Amniotic stem cell (primary cell): ENCODE measurements around the gene PTPRD.
"Not testable (repeated sequence)": the region's sequence is repeated elsewhere in the genome, so short reads cannot be mapped to it uniquely, and the experiment has no call there.

Source experiments
- DNase-seq: peaks from one replicate; lab custom pipeline; 2025; lab: John Stamatoyannopoulos, UW

The PTPRD gene

DNA sequence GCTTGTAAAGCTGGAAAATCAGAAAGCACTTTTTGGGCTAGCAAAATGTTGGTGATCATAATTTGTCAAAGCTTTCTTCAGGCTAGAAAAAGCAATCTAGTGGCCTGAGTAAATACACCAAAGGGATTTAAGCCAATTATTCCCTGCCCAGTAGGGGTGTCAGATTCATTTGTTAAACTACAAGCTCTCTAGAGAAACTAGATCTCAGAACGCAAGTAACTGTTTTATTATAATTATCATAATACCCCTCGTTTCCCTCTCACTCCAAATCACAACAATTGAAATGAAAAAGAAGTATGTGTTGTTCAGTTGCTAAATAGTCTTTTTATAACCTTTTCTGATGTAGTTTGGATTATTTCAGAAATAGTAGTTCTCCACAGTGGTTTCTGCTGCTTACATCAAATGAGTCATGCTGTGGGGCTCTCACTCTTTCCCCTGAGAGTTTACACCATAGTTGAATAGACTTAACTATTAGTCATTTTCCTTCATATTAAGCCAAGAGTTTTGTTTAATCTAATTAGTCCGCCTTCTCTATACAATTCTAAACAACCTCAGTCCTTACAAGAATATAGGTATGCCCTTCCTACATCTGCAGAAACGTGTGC lies 1894.6 kb downstream of the PTPRD start:
- no peak for DNase-seq

DNA sequence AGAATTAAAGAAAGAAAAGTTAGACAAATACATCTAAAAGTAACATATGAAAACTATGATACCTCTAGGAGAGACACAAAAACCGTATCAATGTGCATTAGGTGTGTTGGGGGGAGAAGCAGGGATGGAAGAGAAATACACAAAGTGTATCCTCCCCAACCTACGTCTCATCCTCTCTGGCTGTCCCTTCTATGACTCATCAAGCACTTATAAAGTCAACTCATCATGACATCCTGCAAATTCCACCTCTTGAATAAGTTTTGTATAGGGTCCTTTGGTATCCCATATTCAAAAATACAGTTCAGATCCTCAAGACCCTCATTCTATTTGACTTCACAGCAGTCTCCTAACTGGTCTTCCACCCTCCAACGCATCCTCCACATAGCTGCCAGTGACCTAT lies 1895.7 kb downstream of the PTPRD start:
- no peak for DNase-seq

DNA sequence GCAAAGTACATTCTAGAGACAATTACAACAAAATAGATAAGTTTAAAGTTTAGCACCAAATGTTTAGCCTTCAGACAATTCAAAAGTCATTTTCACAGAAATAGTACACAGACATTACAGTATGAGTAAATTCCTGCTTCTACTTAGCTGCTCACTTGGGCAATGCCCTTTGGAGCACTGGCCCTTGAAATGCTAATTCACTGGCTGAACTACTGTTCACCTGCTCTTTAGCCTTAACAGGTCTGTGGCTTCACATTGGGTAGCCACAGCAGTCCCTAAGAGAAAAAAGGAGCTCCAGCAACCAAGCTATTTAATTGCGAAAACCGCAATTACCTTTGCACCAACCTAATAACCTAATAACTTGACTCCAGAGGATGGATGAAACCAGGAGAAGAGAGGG lies 1897.0 kb downstream of the PTPRD start:
- DNase-seq: no peak

DNA sequence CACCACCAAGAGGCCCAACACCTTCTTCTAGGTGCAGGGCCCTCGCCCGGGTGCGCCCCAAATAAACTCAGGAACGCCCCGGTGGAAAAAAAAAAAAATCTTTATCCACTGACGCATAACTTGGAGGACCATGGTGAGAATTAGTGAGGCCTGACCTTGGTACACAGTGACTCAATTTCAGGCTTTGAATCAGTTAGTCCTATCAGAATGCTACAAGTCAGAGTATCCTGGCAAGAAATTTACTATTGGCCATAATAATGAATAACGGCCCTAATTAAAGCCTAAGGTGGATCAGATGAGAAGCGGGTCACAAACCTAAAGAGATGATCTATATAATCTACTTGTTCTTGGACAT lies 1899.0 kb downstream of the PTPRD start:
- DNase-seq: no peak

DNA sequence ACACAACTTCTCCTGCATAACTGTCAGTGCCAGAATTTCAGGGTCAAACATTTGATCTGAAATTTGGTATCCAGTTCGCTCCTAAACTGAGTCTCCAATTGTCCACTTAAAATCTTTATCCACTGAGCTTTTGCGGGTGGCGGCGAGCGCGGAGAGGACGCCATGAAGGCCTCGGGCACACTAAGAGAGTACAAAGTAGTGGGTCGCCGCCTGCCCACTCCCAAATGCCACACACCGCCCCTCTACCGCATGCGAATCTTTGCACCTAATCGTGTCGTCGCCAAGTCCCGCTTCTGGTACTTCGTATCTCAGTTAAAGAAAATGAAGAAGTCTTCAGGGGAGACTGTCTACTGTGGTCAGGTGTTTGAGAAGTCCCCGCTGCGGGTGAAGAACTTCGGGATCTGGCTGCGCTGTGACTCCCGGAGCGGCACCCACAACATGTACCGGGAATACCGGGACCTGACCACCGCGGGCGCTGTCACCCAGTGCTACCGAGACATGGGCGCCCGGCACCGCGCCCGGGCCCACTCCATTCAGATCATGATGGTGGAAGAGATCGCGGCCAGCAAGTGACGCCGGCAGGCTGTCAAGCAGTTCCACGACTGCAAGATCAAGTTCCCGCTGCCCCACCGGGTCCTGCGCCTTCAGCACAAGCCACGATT lies 1899.5 kb downstream of the PTPRD start:
- no peak for DNase-seq

DNA sequence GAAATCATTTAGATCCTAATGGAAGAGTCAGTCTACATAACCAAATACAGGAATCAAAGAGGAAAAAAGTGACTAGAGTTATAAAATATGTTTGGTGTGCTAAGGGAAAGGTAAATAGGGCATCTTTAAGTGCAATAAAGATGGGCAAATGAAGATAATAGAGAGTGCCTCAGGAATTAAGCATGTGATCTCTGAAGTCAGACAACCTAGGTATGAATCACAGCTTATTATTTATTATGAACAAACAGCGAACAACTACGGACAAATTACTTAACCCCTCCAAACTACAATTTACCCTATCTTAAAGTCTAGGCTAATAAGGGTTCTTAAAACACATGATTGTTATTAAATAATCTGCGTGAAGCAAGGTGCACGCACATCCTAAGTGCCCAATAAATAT lies 1903.1 kb downstream of the PTPRD start:
- DNase-seq: no peak

DNA sequence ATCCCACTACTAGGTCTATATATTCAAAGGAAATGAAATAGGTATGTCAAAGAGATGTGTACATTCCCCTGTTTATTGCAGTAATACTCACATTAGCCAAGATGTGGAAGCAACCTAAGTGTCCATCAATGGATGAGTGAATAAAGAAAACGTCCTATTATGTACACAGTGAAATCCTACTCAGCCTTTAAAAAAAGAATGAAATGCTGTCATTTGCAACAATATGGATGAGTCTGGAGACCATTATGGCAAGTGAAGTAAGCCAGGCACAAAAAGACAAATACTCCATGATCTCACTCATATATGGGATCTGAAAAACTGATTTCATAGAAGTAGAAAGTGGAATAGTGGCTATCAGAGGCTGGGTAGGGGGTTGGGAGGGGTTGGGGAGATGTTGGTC lies 1904.1 kb downstream of the PTPRD start:
- DNase-seq: no peak

DNA sequence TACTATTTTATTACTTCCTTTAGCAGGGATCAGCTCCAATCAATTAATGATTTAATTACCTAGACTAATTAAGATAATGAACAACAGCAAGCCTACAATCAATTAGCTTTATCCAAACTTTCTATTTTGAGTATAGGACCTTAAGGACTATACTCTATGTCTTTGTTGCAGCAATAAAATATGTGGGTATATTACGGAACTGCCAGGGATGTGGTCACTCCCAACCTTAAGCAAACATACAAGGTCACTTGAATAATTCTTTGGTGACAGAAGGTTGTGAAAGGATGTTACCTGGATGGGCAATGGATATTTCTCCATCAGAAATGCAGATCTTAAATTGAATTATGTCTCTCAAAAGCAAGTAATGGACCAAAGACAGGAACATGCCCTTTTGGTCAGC lies 1905.8 kb downstream of the PTPRD start:
- DNase-seq: no peak

DNA sequence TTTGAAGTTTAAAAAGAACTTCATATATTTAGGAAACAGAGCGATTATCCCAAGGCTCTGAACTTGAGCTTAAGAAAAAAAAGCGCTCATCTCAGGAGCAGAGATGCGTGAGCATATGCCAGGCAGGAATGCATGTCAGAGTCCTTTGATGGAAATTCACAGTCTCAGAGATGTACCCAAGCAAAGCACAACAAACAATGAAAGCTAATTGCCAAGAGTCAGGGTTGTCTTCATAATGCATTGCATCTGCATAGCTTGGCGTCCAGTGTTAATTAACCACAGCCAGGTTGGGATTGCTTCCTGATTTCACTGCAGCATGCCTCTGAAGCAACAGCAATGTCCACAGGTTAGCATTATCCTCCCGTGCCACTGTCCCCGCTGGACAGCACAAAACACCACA lies 1906.3 kb downstream of the PTPRD start:
- no peak for DNase-seq

DNA sequence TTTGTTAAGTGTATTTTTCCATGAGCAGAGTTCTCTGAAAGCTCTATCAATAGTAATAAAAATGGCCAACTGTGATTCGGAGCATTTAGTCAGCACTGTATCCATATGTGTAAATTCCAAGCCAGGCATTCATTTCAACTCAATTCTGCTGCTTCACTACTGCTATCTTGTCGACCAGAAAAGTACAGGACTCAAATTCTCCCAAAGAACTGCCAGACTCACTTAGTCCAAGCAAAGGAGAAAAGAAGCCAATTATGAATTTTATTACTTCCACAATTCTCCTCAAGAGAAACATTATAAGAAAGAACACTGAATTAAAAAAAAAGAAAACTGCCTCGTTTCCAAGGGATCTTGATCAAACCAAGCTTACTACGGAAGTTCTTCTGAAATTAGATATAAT lies 1906.9 kb downstream of the PTPRD start:
- no peak for DNase-seq

DNA sequence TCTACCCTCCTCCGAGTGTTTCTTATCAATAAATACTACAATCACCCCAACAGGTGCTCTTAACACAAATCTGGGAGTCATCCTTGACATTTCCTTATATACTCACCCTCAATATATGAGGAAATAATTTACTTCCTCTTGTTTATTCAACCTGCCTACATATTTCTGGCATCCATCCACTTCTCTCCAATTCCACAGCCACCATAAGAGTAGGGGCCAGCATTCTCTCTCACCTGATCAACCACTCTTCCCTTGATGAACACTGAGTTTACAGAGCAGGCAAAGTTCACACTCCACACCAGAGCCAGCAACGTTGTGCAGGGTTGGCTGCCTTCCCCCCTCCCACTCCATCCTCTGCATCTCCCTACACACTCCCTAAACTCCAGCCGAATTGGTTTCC lies 1908.9 kb downstream of the PTPRD start:
- no peak for DNase-seq

DNA sequence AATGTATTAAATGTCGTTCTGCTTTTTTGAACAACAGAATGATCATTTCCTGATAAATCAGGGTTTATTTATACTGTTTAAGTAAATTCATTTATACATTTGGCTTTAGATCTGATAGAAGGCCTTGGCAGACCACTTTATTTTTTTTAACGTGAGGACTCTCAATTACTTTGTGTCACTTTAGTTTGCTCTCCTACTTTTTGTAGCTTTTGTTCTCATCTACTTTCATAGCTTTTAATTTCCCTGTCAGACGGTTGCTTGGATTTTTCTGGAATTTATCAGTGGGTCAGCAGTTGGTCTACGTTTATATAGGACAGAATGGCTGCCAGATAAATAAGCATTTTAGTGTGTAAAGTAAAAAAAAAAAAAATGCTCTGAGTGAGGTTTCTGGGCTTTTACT lies 1910.9 kb downstream of the PTPRD start:
- DNase-seq: no peak

DNA sequence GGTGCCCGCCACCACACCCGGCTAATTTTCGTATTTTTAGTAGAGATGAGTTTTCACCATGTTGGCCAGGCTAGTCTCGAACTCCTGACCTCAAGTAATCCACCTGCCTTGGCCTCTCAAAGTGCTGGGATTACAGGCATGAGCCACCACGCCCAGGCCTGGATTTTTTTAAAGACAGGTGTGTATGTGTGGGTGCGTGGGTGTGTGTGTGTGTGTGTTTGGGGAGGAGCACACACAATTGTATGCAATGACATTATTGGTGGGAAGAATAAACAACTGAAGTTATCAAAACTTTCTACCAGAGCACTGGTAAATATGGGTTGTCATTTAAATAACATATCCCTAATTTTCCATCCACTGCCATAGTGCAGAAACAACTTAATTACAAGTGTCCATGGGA lies 1915.2 kb downstream of the PTPRD start:
- not testable (repeated sequence) for DNase-seq

DNA sequence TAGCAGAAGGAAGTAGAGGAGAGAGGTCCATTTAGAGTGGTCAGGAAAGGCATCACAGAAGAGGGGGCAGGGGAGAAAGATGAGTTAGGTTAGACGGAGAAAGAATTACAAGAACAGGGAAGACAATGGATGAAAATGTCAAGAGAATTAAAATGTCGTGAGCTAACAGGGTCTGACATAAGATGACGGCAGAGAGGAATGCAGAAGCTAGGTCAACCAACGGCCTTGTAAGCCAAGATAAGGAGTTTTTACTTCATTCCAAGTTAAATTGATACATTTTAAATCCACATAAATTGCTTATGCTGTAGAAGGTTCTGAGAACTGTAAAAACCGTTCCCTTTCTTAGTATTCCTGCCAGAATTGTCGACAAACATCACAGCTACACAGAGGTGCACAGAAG lies 1916.3 kb downstream of the PTPRD start:
- DNase-seq: no peak

DNA sequence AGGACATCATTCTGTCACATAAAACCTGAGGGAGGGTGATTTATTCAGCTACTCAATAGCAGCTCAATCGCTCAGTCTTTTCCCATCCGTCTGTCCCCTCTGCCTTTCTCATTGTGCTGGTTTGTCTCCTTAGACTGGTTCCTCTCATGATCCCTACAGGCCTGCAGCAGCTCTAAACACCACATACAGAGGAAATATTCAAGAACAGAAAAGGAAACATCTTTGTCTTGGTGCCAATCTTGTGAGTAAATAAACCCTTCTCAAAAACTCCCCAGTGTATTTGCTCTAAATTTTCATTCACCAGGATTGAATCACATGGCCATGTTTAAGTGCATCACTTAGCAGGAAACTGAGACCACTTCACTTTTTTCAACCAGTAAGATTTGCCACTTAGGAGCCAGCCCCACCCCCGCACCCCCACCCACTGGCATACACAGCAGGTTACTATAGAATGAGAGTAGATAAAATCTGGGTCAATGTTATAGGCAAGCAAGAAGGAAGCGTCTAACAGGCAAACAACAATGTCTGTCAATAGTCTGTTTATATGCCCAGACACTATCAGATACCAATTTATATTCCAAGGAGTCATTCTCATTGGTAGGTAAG lies 1917.7 kb downstream of the PTPRD start:
- DNase-seq: no peak

DNA sequence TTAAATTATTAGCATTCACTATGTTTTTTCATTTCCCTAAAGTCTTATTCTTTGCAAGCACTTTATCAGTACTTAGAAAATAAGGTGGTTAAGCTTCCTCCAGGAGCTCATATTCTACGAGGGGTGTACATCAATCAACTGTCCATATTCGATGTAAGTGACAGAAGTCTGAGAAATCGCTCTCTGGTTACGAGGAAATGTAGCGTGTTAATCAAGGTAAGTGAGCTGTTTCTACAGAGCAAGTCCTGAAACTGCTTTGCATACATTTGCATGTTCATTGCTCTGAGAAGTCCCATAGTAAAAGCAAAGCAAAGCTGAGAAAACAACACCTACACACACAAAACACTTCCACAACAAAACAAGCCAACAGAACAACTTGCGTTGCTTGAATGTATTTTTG lies 1919.3 kb downstream of the PTPRD start:
- DNase-seq: no peak

DNA sequence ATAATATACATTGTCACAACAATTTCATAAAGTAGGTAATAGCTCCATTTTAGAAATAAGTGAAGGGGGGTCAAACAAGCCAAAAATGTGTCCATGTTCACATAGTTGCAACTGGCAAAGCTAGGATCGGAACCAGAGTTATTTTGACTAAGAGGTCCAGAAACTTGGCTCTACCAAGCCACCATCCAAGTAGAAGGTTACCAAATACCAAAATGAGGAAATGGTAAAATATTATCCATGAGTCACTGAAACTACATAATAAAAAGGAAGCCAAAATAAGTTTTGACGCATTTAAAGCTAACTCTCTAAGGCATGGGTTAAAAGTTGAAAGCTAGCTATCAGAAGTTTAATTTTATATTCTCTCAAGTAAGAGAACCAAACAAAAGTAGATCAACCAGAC lies 1926.3 kb downstream of the PTPRD start:
- DNase-seq: no peak

DNA sequence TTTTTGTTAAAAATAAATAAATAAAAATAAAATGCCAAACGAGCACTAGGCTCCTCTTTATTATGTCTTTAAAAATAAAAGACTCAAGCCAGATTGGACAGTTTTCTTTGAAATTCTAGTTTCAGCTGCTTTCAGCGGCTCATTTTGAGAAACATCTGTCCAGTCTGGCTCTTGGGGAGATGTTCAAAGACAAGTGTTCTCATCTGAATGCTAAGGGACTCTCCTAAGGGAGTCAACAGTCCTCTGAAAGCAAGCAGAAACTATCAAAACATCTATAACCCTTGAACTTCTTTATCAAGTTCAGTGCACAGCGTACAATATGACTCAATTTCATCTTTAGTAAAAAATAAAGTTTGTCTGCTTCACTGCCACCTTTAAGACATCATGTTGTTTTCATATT lies 1927.0 kb downstream of the PTPRD start:
- no peak for DNase-seq

DNA sequence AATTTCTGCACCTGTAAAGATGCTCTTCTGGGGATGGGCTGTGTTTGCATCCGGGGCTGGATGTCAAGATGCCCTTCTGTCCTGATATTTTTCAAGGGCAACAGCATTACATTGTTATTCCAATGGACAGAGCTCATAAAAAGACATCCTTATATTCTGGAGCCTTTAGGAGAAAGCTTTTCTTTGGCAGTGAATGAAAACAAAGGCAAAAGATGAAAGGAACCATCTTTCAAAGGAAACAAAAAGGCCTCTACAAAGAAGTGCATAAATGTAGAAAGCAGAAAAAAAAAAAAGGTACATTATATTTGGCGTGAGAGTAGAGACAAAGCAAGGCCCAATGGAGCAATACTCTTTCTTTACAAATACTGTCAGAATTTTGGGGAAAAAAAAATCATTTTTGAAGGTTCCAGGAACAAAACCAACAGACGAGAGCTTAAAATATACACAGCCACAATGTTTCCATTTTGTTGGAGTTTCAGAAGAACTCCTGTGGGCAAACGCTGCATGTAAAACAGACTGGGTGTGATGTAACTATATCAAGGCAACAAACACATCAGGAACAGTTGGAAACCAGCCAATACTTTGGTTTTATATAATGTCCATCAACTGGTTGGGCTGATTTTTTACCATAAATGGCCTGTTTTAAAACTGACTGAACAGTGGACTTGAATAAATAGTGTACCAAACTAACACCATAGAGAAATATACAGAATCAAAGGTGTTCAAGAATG lies 1927.7 kb downstream of the PTPRD start:
- DNase-seq: no peak

DNA sequence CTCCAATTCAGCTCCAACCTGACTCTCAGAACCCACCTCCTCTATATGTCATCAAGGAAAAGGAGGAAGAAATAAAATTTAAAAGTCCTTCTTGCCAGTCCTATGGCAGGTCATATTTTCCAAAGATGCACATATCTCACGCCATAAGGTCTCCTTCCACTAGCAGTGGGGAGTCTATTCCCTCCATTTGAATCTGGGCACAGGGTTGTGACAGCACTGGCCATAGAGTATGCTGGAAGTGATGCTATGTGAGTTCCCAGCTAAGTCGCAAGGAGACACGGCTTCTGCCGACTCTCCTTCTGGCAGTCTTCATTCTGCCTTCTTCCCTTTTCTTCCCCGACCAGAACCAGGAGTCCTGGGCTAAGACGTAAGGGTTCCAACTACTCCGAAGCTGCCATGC lies 1929.3 kb downstream of the PTPRD start:
- DNase-seq: no peak

DNA sequence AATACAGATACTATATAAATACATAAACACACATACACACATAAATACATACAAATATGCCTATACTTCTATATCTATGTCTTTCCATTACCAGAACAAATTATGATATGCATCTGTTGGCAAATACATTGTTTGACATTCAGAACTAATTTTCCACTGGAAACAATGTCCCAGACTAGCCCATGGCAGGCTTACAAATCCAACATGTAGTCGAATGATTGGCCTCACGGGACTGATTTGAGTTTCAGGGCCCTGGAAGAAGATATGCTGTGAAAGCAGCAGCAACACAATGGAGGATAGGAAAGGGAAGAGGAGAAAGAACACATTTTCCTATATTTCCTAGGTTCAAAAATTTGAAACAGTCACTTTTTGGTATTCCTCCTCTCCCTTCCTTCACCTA lies 1932.1 kb downstream of the PTPRD start:
- no peak for DNase-seq

DNA sequence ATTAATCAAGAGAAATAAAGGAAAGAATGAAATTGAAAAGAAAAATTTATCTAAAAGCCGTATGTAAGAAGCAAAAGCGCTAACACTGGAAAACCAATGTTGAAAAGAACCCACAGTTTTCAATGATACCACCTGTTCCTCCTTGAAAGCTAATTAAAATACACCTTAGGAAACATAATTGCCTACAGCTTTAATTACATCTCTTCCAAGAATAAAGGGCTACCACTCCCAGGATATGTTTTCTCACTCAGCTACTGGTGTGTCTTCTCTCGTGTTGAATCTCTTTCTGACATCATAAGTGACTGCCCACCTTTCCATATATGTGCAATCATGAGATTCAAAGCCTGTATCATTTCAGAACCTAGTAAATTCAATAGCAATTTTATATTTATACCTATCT lies 1932.6 kb downstream of the PTPRD start:
- DNase-seq: no peak

DNA sequence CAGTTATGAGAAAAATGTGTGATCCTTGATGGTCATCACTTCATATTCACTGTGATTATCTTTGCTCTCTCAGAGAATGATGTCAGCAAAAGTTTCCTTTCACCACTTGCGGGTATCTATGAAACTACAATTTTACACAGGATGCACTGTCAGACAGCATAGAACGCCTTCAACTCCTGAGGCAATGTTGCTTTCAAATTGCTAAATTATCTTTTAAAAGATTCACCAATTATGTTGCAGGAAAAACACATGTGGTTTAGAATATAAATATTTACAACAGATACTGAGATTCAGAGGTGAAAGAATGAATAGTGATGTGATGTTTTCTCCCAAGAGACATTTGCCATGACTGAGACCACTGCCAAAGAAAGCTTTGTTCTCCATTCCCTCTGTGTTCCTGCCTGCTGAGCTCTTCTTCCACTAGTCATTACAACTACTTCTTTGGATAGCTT lies 1933.4 kb downstream of the PTPRD start:
- no peak for DNase-seq
